ENCODE results near the gene MACROD2. TPM values are rescaled to one million over a fixed set of nuclear protein-coding genes. Genes with fewer than 3 reads are reported as not detected.

Gene MACROD2
- total RNA-seq, 1 donor from 2014 or later: 3.5 TPM

GRCh38 chr20:14406495-14406894, 411.2 kb downstream of the MACROD2 start:
- Histone ChIP-seq H3K4me3 (no peak overlapping the region), H3K36me3 (no peaks in the 10 kb centered on the region), H3K4me1 (no peaks in the 10 kb centered on the region), H3K27ac (no peak overlapping the region), H3K27me3 (no peaks in the 10 kb centered on the region), H3K9me3 (no peaks in the 10 kb centered on the region)
- intact Hi-C loops (cut with DNase I): no loop called here
- no peak for TF ChIP-seq CTCF (IDR thresholded peaks at IDR 0.05)
- no peak for DNase-seq (ENCODE audit: low spot score in 2 of 2)

DNA sequence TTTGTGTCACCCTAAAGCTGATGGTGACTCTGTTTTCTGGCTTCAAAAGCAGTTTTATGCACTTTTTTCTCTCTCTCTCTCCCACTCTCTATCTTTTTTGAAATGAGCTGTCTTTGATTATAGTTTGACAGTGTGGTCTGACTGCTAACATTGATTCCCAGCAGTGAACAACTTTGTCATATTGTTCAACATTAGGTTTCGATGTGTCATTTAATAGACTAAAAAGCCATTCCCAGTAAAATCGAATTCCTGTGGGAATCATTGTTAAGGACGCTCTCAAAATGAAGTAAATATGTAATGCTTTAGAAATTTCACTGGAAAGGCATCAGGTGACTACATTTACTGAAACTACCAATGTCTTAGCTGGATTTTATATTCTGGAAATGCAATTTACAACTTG, 412.0 kb downstream of the MACROD2 start:
- no peaks in the 10 kb centered on the region for H3K27me3 ChIP-seq
- H3K4me3 ChIP-seq: no peak overlapping the region
- no peaks in the 10 kb centered on the region for H3K4me1 ChIP-seq
- no peaks in the 10 kb centered on the region for H3K36me3 ChIP-seq
- no peaks in the 10 kb centered on the region for H3K9me3 ChIP-seq
- intact Hi-C loops (cut with DNase I): no loop called here
- TF ChIP-seq CTCF (IDR thresholded peaks at IDR 0.05): no peak
- no peak overlapping the region for H3K27ac ChIP-seq
- no peak for DNase-seq (ENCODE audit: low spot score in 2 of 2)

DNA sequence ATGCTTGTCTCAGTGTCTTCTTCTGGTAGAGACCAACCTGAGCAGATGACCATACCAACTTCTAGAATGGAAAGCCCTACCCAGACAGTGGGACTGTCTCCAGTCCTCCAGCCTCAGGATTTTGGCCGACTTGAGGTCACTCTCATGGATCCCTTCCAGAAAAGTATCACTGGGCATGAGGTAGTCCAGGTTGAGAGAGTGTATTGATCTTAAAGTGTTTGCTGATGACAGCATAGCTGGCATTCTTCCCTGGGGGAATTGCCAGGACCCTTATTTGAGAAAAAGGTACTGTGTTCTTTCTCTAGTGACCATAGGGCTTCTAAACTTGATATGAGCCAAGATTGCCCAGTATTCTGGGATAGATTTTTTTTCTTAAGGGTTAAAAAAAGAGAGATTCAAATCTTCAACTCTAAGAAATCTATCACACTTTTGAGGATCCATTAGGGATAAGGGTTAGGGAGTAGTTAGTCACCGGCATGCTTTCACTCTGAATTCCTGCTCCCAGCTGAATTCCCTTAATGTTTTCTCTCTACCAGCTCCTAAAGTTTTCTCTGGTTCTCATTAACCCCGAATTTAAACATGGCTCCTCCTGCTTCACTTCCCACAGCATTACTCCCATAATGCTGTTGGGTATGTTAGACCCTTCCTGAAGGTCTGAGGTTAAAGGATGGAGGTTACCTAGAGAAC, 415.7 kb downstream of the MACROD2 start:
- H3K4me1 ChIP-seq: no peaks in the 10 kb centered on the region
- no peak overlapping the region for H3K4me3 ChIP-seq
- intact Hi-C loops (cut with DNase I): no loop called here
- TF ChIP-seq CTCF (IDR thresholded peaks at IDR 0.05): no peak
- no peak for DNase-seq (ENCODE audit: low spot score in 2 of 2)
- H3K9me3 ChIP-seq: no peaks in the 10 kb centered on the region
- H3K36me3 ChIP-seq: no peaks in the 10 kb centered on the region
- no peak overlapping the region for H3K27ac ChIP-seq
- H3K27me3 ChIP-seq: no peaks in the 10 kb centered on the region

GRCh38 chr20:14412065-14412681, 416.9 kb downstream of the MACROD2 start:
- intact Hi-C loops (cut with DNase I): no loop called here
- Histone ChIP-seq H3K36me3 (no peaks in the 10 kb centered on the region), H3K4me3 (no peak overlapping the region), H3K4me1 (no peaks in the 10 kb centered on the region), H3K27me3 (no peaks in the 10 kb centered on the region), H3K27ac (no peak overlapping the region), H3K9me3 (no peaks in the 10 kb centered on the region)
- TF ChIP-seq CTCF (IDR thresholded peaks at IDR 0.05): no peak
- DNase-seq (ENCODE audit: low spot score in 2 of 2): no peak

DNA sequence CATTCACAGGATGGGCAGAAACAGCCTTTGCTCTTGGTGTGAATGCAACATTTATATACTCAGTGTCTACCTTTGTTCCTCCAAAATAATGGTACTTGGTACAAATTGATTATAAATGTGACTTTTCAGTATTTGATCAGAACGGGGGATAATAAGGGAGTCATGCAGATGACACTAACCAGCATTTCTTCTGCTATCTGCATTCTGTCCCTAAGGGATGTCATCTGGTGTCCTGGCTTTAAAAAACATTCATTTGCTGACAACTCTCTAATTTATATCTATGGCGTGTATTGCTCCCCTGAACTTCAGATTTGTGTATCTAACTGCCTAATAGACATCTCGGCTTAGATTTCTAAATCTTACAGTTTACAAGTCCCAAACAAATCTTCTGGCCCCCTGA, 418.5 kb downstream of the MACROD2 start:
- H3K36me3 ChIP-seq: no peaks in the 10 kb centered on the region
- no peaks in the 10 kb centered on the region for H3K9me3 ChIP-seq
- no peaks in the 10 kb centered on the region for H3K27me3 ChIP-seq
- no peak overlapping the region for H3K4me3 ChIP-seq
- no peaks in the 10 kb centered on the region for H3K4me1 ChIP-seq
- intact Hi-C loops (cut with DNase I): no loop called here
- no peak overlapping the region for H3K27ac ChIP-seq
- DNase-seq (ENCODE audit: low spot score in 2 of 2): no peak
- no peak for TF ChIP-seq CTCF (IDR thresholded peaks at IDR 0.05)
